ENCODE data around the gene DPCD. TPM values are rescaled to one million over a fixed set of nuclear protein-coding genes. Genes with fewer than 3 reads are reported as not detected.

DPCD gene
- total and polyA plus RNA-seq, 4 donors: 5.1 to 6.9 (median 5.6) TPM

DNA sequence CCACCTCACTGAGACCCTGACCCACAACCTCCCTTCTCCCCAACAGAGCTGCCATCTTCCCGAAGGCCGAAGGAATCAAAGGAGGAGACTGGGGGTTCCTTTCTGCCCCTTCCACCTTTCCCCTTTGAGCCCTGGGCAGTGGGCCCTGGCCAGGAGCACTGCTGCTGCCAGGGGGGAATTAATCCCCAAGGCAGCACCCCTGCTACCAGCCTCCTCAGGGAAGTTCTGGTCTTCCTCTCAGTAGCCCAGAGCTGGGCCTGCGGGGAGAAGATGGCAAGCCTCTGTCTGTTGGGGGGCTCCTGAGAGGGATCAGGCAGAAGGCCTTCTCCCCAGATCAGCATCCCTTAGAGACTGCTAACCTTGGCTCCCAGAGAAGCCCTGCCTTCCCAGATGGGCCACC lies 25.5 kb downstream of the DPCD start (continued):
- TF ChIP-seq, protein P1, sequence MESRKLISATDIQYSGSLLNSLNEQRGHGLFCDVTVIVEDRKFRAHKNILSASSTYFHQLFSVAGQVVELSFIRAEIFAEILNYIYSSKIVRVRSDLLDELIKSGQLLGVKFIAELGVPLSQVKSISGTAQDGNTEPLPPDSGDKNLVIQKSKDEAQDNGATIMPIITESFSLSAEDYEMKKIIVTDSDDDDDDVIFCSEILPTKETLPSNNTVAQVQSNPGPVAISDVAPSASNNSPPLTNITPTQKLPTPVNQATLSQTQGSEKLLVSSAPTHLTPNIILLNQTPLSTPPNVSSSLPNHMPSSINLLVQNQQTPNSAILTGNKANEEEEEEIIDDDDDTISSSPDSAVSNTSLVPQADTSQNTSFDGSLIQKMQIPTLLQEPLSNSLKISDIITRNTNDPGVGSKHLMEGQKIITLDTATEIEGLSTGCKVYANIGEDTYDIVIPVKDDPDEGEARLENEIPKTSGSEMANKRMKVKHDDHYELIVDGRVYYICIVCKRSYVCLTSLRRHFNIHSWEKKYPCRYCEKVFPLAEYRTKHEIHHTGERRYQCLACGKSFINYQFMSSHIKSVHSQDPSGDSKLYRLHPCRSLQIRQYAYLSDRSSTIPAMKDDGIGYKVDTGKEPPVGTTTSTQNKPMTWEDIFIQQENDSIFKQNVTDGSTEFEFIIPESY (IDR thresholded peaks at IDR 0.05): no peak
- TF ChIP-seq, protein P2, sequence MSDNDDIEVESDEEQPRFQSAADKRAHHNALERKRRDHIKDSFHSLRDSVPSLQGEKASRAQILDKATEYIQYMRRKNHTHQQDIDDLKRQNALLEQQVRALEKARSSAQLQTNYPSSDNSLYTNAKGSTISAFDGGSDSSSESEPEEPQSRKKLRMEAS (IDR thresholded peaks at IDR 0.05): no peak
- TF ChIP-seq SP1 (IDR thresholded peaks at IDR 0.05) (no peak), EGR1 (IDR thresholded peaks at IDR 0.05; ENCODE audit: low read depth in 2 of 2) (no peak)

DNA sequence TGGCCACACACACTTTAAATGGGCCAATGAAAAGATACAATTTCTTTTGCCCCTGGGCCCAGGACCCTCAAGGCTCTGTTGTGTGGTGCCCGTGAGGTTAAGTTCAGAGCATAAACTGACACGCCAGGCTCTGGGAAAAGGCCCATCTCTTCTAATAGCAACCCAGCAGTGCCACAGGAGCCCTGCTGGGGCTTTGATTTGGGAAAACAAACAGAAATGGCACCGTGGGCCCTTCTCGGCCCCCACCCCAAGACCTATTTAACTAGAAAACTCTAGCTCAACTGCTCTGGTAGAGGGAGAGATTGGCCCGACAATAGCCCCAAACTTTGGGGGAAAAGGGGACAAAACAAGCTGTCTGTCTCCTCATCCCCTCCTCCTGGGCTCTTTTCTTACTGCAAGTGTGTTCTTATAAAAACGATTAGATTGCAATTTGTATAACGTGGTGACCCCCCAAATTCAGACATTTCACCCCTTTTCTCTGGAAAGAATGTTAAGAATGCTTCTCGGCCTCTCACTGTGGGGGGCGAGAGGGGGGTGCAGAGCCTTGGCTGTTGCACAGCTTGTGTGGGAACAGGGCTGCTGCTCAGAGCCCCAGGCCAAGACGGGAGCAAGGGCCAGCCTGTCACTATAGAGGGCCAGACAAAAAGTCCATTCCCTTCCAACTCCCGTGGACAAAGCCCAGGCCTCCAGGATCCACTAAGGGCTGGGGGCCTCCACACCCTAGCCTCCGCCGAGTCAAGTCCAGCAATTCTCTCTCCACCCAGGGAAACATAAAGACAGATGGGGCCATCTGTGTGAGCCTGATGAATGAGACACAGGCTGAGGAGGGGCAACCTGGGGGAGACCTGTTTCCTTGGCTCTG lies 26.8 kb downstream of the DPCD start:
- no peaks in the 10 kb centered on the region for H3K4me1 ChIP-seq (ENCODE audit: control insufficient read depth in 4 of 4, insufficient read depth in 4 of 4, low read length in 3 of 4)
- WGBS: 89% methylated on average over 13 of the region's 13 CpGs
- no peak overlapping the region for H3K4me3 ChIP-seq (ENCODE audit: low read depth in 1 of 3, low read length in 3 of 3)
- H3K27ac ChIP-seq (ENCODE audit: low read depth in 1 of 2, low read length in 2 of 2): no peak overlapping the region
- no peaks in the 10 kb centered on the region for H3K9me3 ChIP-seq (ENCODE audit: control insufficient read depth in 4 of 4, low read length in 3 of 4)
- H3K27me3 ChIP-seq (ENCODE audit: control insufficient read depth in 4 of 4, insufficient read depth in 4 of 4, low read length in 3 of 4): no peaks in the 10 kb centered on the region
- no peak for TF ChIP-seq HNF4A (conservative IDR thresholded peaks at IDR 0.05)
- H3K9ac ChIP-seq (ENCODE audit: low read depth in 1 of 2, low read length in 2 of 2): no peak overlapping the region
- peaks cover 2 to 32% (median 18%) of the 10 kb centered on the region in 4 donors for H3K36me3 ChIP-seq (ENCODE audit: control insufficient read depth in 4 of 4, insufficient read depth in 3 of 4, low read depth in 1 of 4, low read length in 3 of 4)
- DNase-seq (ENCODE audit: low spot score): no peak

DNA sequence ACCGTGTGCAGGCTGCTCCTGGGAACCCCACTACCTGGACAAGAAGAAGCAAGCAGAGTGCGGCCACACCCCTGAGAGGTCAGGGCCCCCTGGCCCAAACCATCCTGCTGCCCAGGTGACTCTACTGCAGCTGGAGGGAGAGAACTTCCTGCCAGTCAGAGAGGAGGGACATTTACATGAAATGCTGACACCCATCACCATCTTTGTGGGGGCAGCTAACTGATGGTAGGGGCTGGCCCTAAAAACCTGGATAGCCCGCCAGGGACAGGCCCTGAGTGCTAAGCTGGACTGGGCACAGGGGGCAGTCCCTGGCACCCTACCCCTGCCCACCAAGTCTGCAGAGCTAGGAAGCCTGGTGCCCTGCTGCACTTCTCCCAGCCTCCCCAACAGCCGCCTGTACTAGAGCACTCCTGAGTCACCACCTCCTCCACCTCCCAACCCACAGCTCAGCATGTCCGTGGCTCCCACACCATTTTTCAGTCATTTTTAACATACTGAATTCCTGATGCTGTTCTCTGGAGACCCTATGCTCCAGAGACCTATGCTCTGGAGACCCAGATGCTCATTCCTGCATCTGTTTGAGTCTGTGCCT lies 27.5 kb downstream of the DPCD start:
- H3K27ac ChIP-seq (ENCODE audit: low read depth in 1 of 2, low read length in 2 of 2): no peak overlapping the region
- TF ChIP-seq, protein P2 (IDR thresholded peaks at IDR 0.05): no peak
- TF ChIP-seq JUND (IDR thresholded peaks at IDR 0.05) (no peak), YY1 (IDR thresholded peaks at IDR 0.05) (no peak), TAF1 (conservative IDR thresholded peaks at IDR 0.05) (no peak), HNF4G (IDR thresholded peaks at IDR 0.05) (no peak), SP1 (IDR thresholded peaks at IDR 0.05) (no peak), RAD21 (IDR thresholded peaks at IDR 0.05) (no peak), FOXA2 (IDR thresholded peaks at IDR 0.05) (no peak)
- TF ChIP-seq, protein P3, sequence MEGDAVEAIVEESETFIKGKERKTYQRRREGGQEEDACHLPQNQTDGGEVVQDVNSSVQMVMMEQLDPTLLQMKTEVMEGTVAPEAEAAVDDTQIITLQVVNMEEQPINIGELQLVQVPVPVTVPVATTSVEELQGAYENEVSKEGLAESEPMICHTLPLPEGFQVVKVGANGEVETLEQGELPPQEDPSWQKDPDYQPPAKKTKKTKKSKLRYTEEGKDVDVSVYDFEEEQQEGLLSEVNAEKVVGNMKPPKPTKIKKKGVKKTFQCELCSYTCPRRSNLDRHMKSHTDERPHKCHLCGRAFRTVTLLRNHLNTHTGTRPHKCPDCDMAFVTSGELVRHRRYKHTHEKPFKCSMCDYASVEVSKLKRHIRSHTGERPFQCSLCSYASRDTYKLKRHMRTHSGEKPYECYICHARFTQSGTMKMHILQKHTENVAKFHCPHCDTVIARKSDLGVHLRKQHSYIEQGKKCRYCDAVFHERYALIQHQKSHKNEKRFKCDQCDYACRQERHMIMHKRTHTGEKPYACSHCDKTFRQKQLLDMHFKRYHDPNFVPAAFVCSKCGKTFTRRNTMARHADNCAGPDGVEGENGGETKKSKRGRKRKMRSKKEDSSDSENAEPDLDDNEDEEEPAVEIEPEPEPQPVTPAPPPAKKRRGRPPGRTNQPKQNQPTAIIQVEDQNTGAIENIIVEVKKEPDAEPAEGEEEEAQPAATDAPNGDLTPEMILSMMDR (IDR thresholded peaks at IDR 0.05; ENCODE audit: low read depth, low read length, missing input control): no peak
- H3K4me1 ChIP-seq (ENCODE audit: control insufficient read depth in 4 of 4, insufficient read depth in 4 of 4, low read length in 3 of 4): no peaks in the 10 kb centered on the region
- H3K36me3 ChIP-seq (ENCODE audit: control insufficient read depth in 4 of 4, insufficient read depth in 3 of 4, low read depth in 1 of 4, low read length in 3 of 4): peaks cover 2 to 29% (median 15%) of the 10 kb centered on the region in 4 donors
- no peaks in the 10 kb centered on the region for H3K27me3 ChIP-seq (ENCODE audit: control insufficient read depth in 4 of 4, insufficient read depth in 4 of 4, low read length in 3 of 4)
- DNase-seq (ENCODE audit: low spot score): no peak
- H3K9me3 ChIP-seq (ENCODE audit: control insufficient read depth in 4 of 4, low read length in 3 of 4): no peaks in the 10 kb centered on the region
- WGBS: over 99% methylated on average over 5 of the region's 5 CpGs
- no peak overlapping the region for H3K9ac ChIP-seq (ENCODE audit: low read depth in 1 of 2, low read length in 2 of 2)
- H3K4me3 ChIP-seq (ENCODE audit: low read depth in 1 of 3, low read length in 3 of 3): no peak overlapping the region

Data from liver (tissue), 9 donors.